NB4 (cell line): ENCODE results near the gene SEL1L3.

Experiments
- CTCF ChIP-seq: IDR thresholded peaks from one replicate; pipeline ENCODE4 v1.5.1; 2012; ENCODE audit warnings: low read depth, low read length
- MAX ChIP-seq: IDR thresholded peaks from 2 replicates; pipeline ENCODE4 v1.6.1; 2011; ENCODE audit warnings: low read depth, low read length
- MYC ChIP-seq: IDR thresholded peaks from 2 replicates; pipeline ENCODE4 v1.6.1; 2011; ENCODE audit warnings: low read depth, low read length
- POLR2A ChIP-seq: IDR thresholded peaks from 2 replicates; pipeline ENCODE4 v1.6.1; 2011; ENCODE audit warnings: mild to moderate bottlenecking; ENCODE audit not compliant: insufficient read length; ENCODE audit errors: extremely low read depth

GRCh38 chr4:25805255-25805860 lies 57.4 kb downstream of the SEL1L3 start:
- TF ChIP-seq CTCF (no peak), POLR2A (no peak), MAX (no peak), MYC (no peak)
